Adipose tissue (tissue), 3 donors: ENCODE measurements around the gene DYRK1B. TPM values are rescaled to one million over a fixed set of nuclear protein-coding genes. Genes with fewer than 3 reads are reported as not detected.

Experiments used
- H3K27ac ChIP-seq: one replicate; pipeline ENCODE4 v1.5.1; 2013; ENCODE audit warnings: low read depth, low read length
- WGBS, 3 donors: extraction: QIAGEN DNeasy Blood & Tissue Kit; methylation state at CpG; one replicate each; pipeline ENCODE4 v1.1.7; 2013; 5-methylcytosine and 5-hydroxymethylcytosine counted together
- polyA plus RNA-seq, 3 donors: library from polyadenylated mRNA; stranded (reverse); fragments of 200-250 nt; gene quantifications; one replicate each; pipeline ENCODE4 v1.2.3, GENCODE V29; 2013
- donor health status: healthy with polysubstance abuse.
- donor health status: Bipolar disorder and iron deficiency.
- donor health status: healthy.

The DYRK1B gene
- polyA plus RNA-seq, 3 donors, result 5.4 to 16.4 (median 7.4) TPM

- 89 to 92% (median 92%) methylated on average over 3 of the region's 3 CpGs for whole genome bisulfite sequencing, 3 donors
- H3K27ac ChIP-seq, result no peak overlapping the region
These were observed 53.1 kb downstream of the DYRK1B start for GRCh38 chr19:39780894-39781293.

- no peak within 1 kb of the TSS for H3K27ac ChIP-seq
- 68 to 86% (median 71%) methylated on average over 4 of the region's 4 CpGs for WGBS, 3 donors
These were observed 55.2 kb downstream of the DYRK1B start, which contains the start of gene LEUTX for GRCh38 chr19:39778763-39779162. Gene LEUTX (plus strand): TSS chr19:39778854. CDS start chr19:39778921, 67 bp downstream.

Other genes with a start within 250 kb of the DYRK1B start
- gene LGALS13, start 231.6 kb downstream of the DYRK1B start, polyA plus RNA-seq, result not detected
- gene LGALS16, start 178.2 kb downstream of the DYRK1B start, polyA plus RNA-seq, result not detected
- gene LGALS14, start 129.7 kb downstream of the DYRK1B start, polyA plus RNA-seq, result not detected
- gene CLC, start 96.1 kb downstream of the DYRK1B start, polyA plus RNA-seq, result 1 to 10 TPM in 1 of 3 donors, under 1 TPM in 1, not detected in 1; 0.86 to 2.6 TPM
- not detected for gene LEUTX, start 55.3 kb downstream of the DYRK1B start, polyA plus RNA-seq
- 100 to 1,000 TPM; 197 to 340 (median 229) TPM for gene FBL, start 12.2 kb upstream of the DYRK1B start, polyA plus RNA-seq
- gene FCGBP, start 100.5 kb upstream of the DYRK1B start, polyA plus RNA-seq, result 10 to 100 TPM in 1 of 3 donors, 1 to 10 TPM in 2; 2.5 to 16.7 (median 2.9) TPM
- gene PSMC4, start 137.0 kb upstream of the DYRK1B start, polyA plus RNA-seq, result 10 to 100 TPM; 25.5 to 66.2 (median 51.3) TPM
- 1 to 10 TPM; 1.1 to 1.7 (median 1.1) TPM for gene ZNF546, start 162.9 kb upstream of the DYRK1B start, polyA plus RNA-seq
- 1 to 10 TPM; 1.5 to 3.2 (median 2.6) TPM for gene ZNF780B, start 222.1 kb upstream of the DYRK1B start, polyA plus RNA-seq